Heart right ventricle (tissue), 16 donors: ENCODE results near the gene HP. TPM values are rescaled to one million over a fixed set of nuclear protein-coding genes. Genes with fewer than 3 reads are reported as not detected.

Experiments used
- ATAC-seq, 8 donors: fragments of 200-7000 bp; cut with Tn5 transposase; one replicate each; pipeline ENCODE4 v1.9.1; 2020; ENCODE audit warnings: mild to moderate bottlenecking in 8 of 8, moderate library complexity in 8 of 8, moderate number of reproducible peaks in 1 of 8
- DNase-seq, 2 donors: peaks; one replicate each; pipeline ENCODE4 v3.0.0-alpha.2; 2020
- H3K27ac ChIP-seq, 10 donors: fragments of 200-600 bp; sonication (generic) in 2 of 10; one replicate each; pipeline versions ENCODE4 v1.5.0 to v1.8.0; 2020 to 2022; ENCODE audit warnings: mild to moderate bottlenecking in 3 of 10
- H3K27me3 ChIP-seq, 7 donors: fragments of 200-600 bp; one replicate each; pipeline ENCODE4 v1.8.0; 2021 to 2022; ENCODE audit warnings: mild to moderate bottlenecking in 2 of 7
- H3K36me3 ChIP-seq, 9 donors: fragments of 200-600 bp; sonication (generic) in 1 of 9; one replicate each; pipeline versions ENCODE4 v1.5.0 to v1.8.0; 2020 to 2022; ENCODE audit warnings: mild to moderate bottlenecking in 2 of 9
- H3K4me1 ChIP-seq, 9 donors: fragments of 200-600 bp; sonication (generic) in 1 of 9; one replicate each; pipeline versions ENCODE4 v1.5.0 to v1.8.0; 2020 to 2022; ENCODE audit warnings: mild to moderate bottlenecking in 4 of 9
- H3K4me3 ChIP-seq, 10 donors: fragments of 200-600 bp; sonication (generic) in 2 of 10; one replicate each; pipeline versions ENCODE4 v1.5.0 to v1.8.0; 2020 to 2022; ENCODE audit warnings: mild to moderate bottlenecking in 7 of 10, moderate library complexity in 2 of 10
- H3K9me3 ChIP-seq, 11 donors: fragments of 200-600 bp in 10 of 11; sonication (generic) in 2 of 11; one replicate each; pipeline versions ENCODE4 v1.5.0 to v1.8.0; 2013 to 2022; ENCODE audit warnings: mild to moderate bottlenecking in 2 of 11, control low read depth in 1 of 11, moderate library complexity in 1 of 11
- CTCF ChIP-seq, 9 donors: fragments of 200-600 bp; sonication (generic) in 2 of 9; IDR thresholded peaks; one replicate each; pipeline versions ENCODE4 v1.5.0 to v1.8.0; 2021 to 2022; ENCODE audit warnings: antibody characterized with exemption in 9 of 9, mild to moderate bottlenecking in 5 of 9, moderate library complexity in 1 of 9
- WGBS, 2 donors: extraction: QIAGEN DNeasy Blood & Tissue Kit; methylation state at CpG; one replicate each; pipeline ENCODE4 v1.1.7; 2013; ENCODE audit warnings: inconsistent platforms in 1 of 2; 5-methylcytosine and 5-hydroxymethylcytosine counted together
- intact Hi-C, 10 donors: fragments of 100-400 bp; cut with DNase I; formaldehyde crosslinking; loops; one replicate each; pipeline versions ENCODE4 v1.11.1 to v1.14.2; 2022
- polyA plus RNA-seq, 2 donors: library from polyadenylated mRNA; stranded (reverse); fragments of 200-250 nt; gene quantifications; one replicate each; pipeline ENCODE4 v1.2.3, GENCODE V29; 2013
- total RNA-seq, 10 donors: library from RNA; stranded (reverse); fragmentation: NEBNext Ultra II Directional in 3 of 10; extraction: Animal tissue kit (Norgen Biotek cat#: 25700) in 3 of 10; gene quantifications; one replicate each; pipeline versions ENCODE4 v1.2.1 to v1.2.4, GENCODE V29; 2021 to 2023
- donor health status: Arrhythmogenic right ventricular cardiomyopathy.
- donor health status: ischemic (EF 13 %, LVEDD 7.1; RV severe dilation, severe dysfunction).
- donor health status: healthy with polysubstance abuse.
- donor health status: DM: no; HTN: yes; CAD: no.
- donor health status: DM: no; HTN: no; CAD: no.
- donor health status: ischemic (EF 25% LVEDD 6.9; RV normal size, moderate dysfunction).
- donor health status: ischemic (EF 25% LVEDD 5.7; RV mildly dilated, moderate dysfunction).
- donor health status: healthy.
- donor health status: DM: yes; HTN: yes; CAD: no.
- donor health status: Ischemic cardiomyopathy.
- donor health status: ischemic (EF 35%, LVEDD 5.7; RV mildly dilated, moderate dysfunction).
- donor health status: nonischemic (EF 11% LVEDD 7.7; RV severe dilation, severe dysfunction).
- donor health status: DM: yes; HTN: yes; CAD: no.
- donor health status: PGD.
- donor health status: ischemic (EF 29% LVEDD 5.4; RV normal size, mild dysfunction).
- donor health status: nonischemic (EF 23%, LVEDD 6.1; RV moderate dilation, normal function).

Gene HP
- total and polyA plus RNA-seq, 12 donors = 0.47 to 26.6 (median 5.0) TPM

- no peak for ATAC-seq
- no peak overlapping the region for H3K27ac ChIP-seq
- H3K4me1 ChIP-seq = no peaks in the 10 kb centered on the region
- WGBS, 2 donors = 90 to 92% methylated on average over 9 of the region's 9 CpGs
- H3K27me3 ChIP-seq = no peaks in the 10 kb centered on the region
- TF ChIP-seq CTCF (IDR thresholded peaks at IDR 0.05) = no peak
- intact Hi-C loops = no loop called here
- no peaks in the 10 kb centered on the region for H3K9me3 ChIP-seq
- no peak for DNase-seq
- peaks cover 0 to 3% (median 0%) of the 10 kb centered on the region in 9 donors for H3K36me3 ChIP-seq
- H3K4me3 ChIP-seq = no peak overlapping the region
Measured at GRCh38 chr16:72060405-72060804, 6.1 kb downstream of the HP start.

GRCh38 chr16:72061564-72061963, 7.3 kb downstream of the HP start:
- Histone ChIP-seq H3K27ac (no peak overlapping the region), H3K9me3 (no peaks in the 10 kb centered on the region), H3K36me3 (peaks cover 0 to 3% (median 0%) of the 10 kb centered on the region in 9 donors), H3K27me3 (no peaks in the 10 kb centered on the region), H3K4me3 (no peak overlapping the region), H3K4me1 (peaks cover 0 to 1% (median 0%) of the 10 kb centered on the region in 9 donors)
- TF ChIP-seq CTCF (IDR thresholded peaks at IDR 0.05) = no peak
- DNase-seq (no peak), ATAC-seq (no peak)
- 96 to 100% methylated on average over 1 of the region's 1 CpG for WGBS, 2 donors
- intact Hi-C loops = no loop called here

- Histone ChIP-seq H3K27ac (no peak overlapping the region), H3K36me3 (peaks cover 0 to 3% (median 0%) of the 10 kb centered on the region in 9 donors), H3K9me3 (no peaks in the 10 kb centered on the region), H3K27me3 (no peaks in the 10 kb centered on the region), H3K4me3 (no peak overlapping the region), H3K4me1 (peaks cover 0 to 21% (median 3%) of the 10 kb centered on the region in 9 donors)
- intact Hi-C loops = loop anchor here in 1 of 10 donors (1.0 kb wide), 1 partner anchor 35 kb away; no protein-coding TSS in a partner anchor
- no peak for TF ChIP-seq CTCF (IDR thresholded peaks at IDR 0.05)
- DNase-seq = no peak
- ATAC-seq = no peak
- WGBS, 2 donors = 89 to 93% methylated on average over 10 of the region's 10 CpGs
Measured at GRCh38 chr16:72064361-72064894, 10.1 kb downstream of the HP start.

GRCh38 chr16:72066747-72067146, 12.4 kb downstream of the HP start:
- H3K4me1 ChIP-seq = peaks cover 0 to 21% (median 4%) of the 10 kb centered on the region in 9 donors
- H3K9me3 ChIP-seq = no peaks in the 10 kb centered on the region
- intact Hi-C loops = loop anchor here in 8 of 10 donors (1.0 to 5.0 kb wide), 5 partner anchors 32 to 36 kb away; no protein-coding TSS in a partner anchor
- H3K36me3 ChIP-seq = peaks cover 0 to 3% (median 0%) of the 10 kb centered on the region in 9 donors
- ATAC-seq (peak in 4 of 8 donors; percentile 62 to 77 (median 69)), DNase-seq (peak in 1 of 2 donors; percentile 16)
- TF ChIP-seq CTCF (IDR thresholded peaks at IDR 0.05) = peak; percentile 8 to 69 (median 61)
- no peak overlapping the region for H3K4me3 ChIP-seq
- peak overlapping the region in 1 of 10 donors; percentile 12 for H3K27ac ChIP-seq
- H3K27me3 ChIP-seq = no peaks in the 10 kb centered on the region
- WGBS, 2 donors = 7 to 9% methylated on average over 1 of the region's 1 CpG
